Endothelial cell of umbilical vein (primary cell): ENCODE measurements around the gene CAPRIN2. TPM values are rescaled to one million over a fixed set of nuclear protein-coding genes. Genes with fewer than 3 reads are reported as not detected.

Experiments used
- BruUV-seq: library from RNA; stranded (reverse); fragments of 400-500 nt; replicated peaks from 2 replicates; lab custom pipeline; 2021; lab: Mats Ljungman, UMichigan
- CTCF ChIA-PET: fragments of 300-600, 350-600 bp; sonication (Branson Sonifier 250); formaldehyde crosslinking; loops from one replicate; lab custom pipeline; 2021; ENCODE audit warnings: antibody characterized with exemption, inconsistent platforms; lab: Charles Lee
- POLR2A ChIA-PET: fragments of 300-600, 350-600 bp; sonication (Branson Sonifier 250); formaldehyde crosslinking; loops from one replicate; lab custom pipeline; 2021; ENCODE audit warnings: antibody characterized with exemption, inconsistent platforms; lab: Charles Lee
- DNase-seq: peaks from one replicate; pipeline ENCODE4 v3.0.0-alpha.2; 2011; ENCODE audit warnings: low read depth, low spot score
- FAIRE-seq: peaks from 2 replicates; lab custom pipeline; 2011; peaks lifted over from hg19 to GRCh38; lab: Jason Lieb, UNC
- H2AFZ ChIP-seq: 2 replicates; pipeline ENCODE4 v1.6.0; 2012; ENCODE audit warnings: low read depth, low read length, control low read depth, inconsistent platforms
- H3K27ac ChIP-seq: 2 replicates; pipeline ENCODE4 v1.5.1; 2011; ENCODE audit warnings: low read depth, mild to moderate bottlenecking, control low read depth, low read length, moderate library complexity; ENCODE audit not compliant: insufficient read depth
- H3K27me3 ChIP-seq, 2 experiments: 2 replicates each; pipeline versions ENCODE4 v1.6.0 to v1.6.1; 2011; ENCODE audit warnings: low read length in 2 of 2, mixed read lengths in 1 of 2; ENCODE audit not compliant: control insufficient read depth in 2 of 2, insufficient read depth in 2 of 2
- H3K36me3 ChIP-seq, 2 experiments: 2 replicates in 1 of 2; 3 replicates in 1 of 2; pipeline ENCODE4 v1.5.1; 2011; ENCODE audit warnings: low read length in 2 of 2, mild to moderate bottlenecking in 1 of 2, moderate library complexity in 1 of 2; ENCODE audit not compliant: control insufficient read depth in 2 of 2, insufficient read depth in 2 of 2; ENCODE audit errors: extremely low read depth in 1 of 2
- H3K4me1 ChIP-seq: 3 replicates; pipeline ENCODE4 v1.5.1; 2011; ENCODE audit warnings: mild to moderate bottlenecking, low read length; ENCODE audit not compliant: control insufficient read depth, insufficient read depth; ENCODE audit errors: extremely low read depth
- H3K4me2 ChIP-seq: 2 replicates; pipeline ENCODE4 v1.6.1; 2011; ENCODE audit warnings: low read length, control low read depth, mixed read lengths; ENCODE audit not compliant: insufficient read depth
- H3K4me3 ChIP-seq, 3 experiments: fragments of 200-600 bp in 1 of 3; sonication (generic), shearing (Covaris generic) in 1 of 3; replicated peaks in 1 of 3; 2 replicates each; pipeline ENCODE4 v1.5.1; 2011 to 2016; ENCODE audit warnings: control low read depth in 3 of 3, low read length in 3 of 3, mild to moderate bottlenecking in 2 of 3, inconsistent platforms in 1 of 3, low read depth in 1 of 3, moderate library complexity in 1 of 3; ENCODE audit not compliant: insufficient read depth in 1 of 3
- H3K79me2 ChIP-seq: 2 replicates; pipeline ENCODE4 v1.6.0; 2012; ENCODE audit warnings: low read length, inconsistent platforms; ENCODE audit not compliant: control insufficient read depth, insufficient read depth
- H3K9ac ChIP-seq: replicated peaks from 2 replicates; pipeline ENCODE3; 2011; ENCODE audit warnings: low read length, control low read depth; ENCODE audit not compliant: insufficient read depth; ENCODE audit errors: extremely low read depth
- H3K9me1 ChIP-seq: replicated peaks from 3 replicates; pipeline ENCODE4 v1.6.0; 2011; ENCODE audit warnings: mild to moderate bottlenecking, low read length; ENCODE audit not compliant: control insufficient read depth, insufficient read depth; ENCODE audit errors: extremely low read depth
- H3K9me3 ChIP-seq: replicated peaks from 2 replicates; pipeline ENCODE4 v1.5.1; 2012; ENCODE audit warnings: low read length, inconsistent platforms; ENCODE audit not compliant: control insufficient read depth, insufficient read depth
- H4K20me1 ChIP-seq: replicated peaks from 2 replicates; pipeline ENCODE3; 2011; ENCODE audit warnings: mild to moderate bottlenecking, low read length; ENCODE audit not compliant: control insufficient read depth, insufficient read depth; ENCODE audit errors: extremely low read depth
- EZH2 ChIP-seq: IDR thresholded peaks from 2 replicates; pipeline ENCODE4 v1.6.1; 2012; ENCODE audit warnings: borderline replicate concordance, low read depth, mild to moderate bottlenecking, moderate library complexity, low read length, inconsistent platforms; ENCODE audit not compliant: severe bottlenecking
- FOS ChIP-seq: IDR thresholded peaks from 2 replicates; pipeline ENCODE4 v1.6.1; 2011; ENCODE audit warnings: mild to moderate bottlenecking, low read length, moderate library complexity, borderline replicate concordance; ENCODE audit not compliant: insufficient read depth
- GATA2 ChIP-seq: IDR thresholded peaks from 2 replicates; pipeline ENCODE4 v1.7.0; 2011; ENCODE audit warnings: low read depth, mild to moderate bottlenecking, moderate library complexity, mixed read lengths, low read length; ENCODE audit not compliant: insufficient read length, insufficient read depth
- JUN ChIP-seq: IDR thresholded peaks from 2 replicates; pipeline ENCODE4 v1.6.1; 2011; ENCODE audit warnings: borderline replicate concordance, low read depth; ENCODE audit not compliant: insufficient read length, insufficient read depth
- MYC ChIP-seq: IDR thresholded peaks from one replicate; pipeline ENCODE4 v1.6.1; 2011; ENCODE audit warnings: mild to moderate bottlenecking, low read depth, low read length
- POLR2A ChIP-seq: IDR thresholded peaks from 2 replicates; pipeline ENCODE4 v1.6.1; 2012; ENCODE audit warnings: low read depth, mild to moderate bottlenecking, control low read depth, low read length
- POLR2AphosphoS5 ChIP-seq: IDR thresholded peaks from 2 replicates; pipeline ENCODE4 v1.6.1; 2012; ENCODE audit warnings: low read depth, mild to moderate bottlenecking, control low read depth, low read length, moderate library complexity; ENCODE audit not compliant: insufficient read depth
- dilution Hi-C: fragments of 300-500 bp; cut with MboI; formaldehyde crosslinking; loops from one replicate; pipeline ENCODE4 v1.15.0; 2019; ENCODE audit warnings: low sequenced_read_pairs; ENCODE audit not compliant: extremely low pct_ligation_motif_present
- intact Hi-C: fragments of 100-400 bp; cut with micrococcal nuclease; formaldehyde crosslinking; loops from one replicate; pipeline ENCODE4 v1.10.0; 2022
- polyA plus RNA-seq, 4 experiments: library from polyadenylated mRNA; depleted of rRNA in 3 of 4; stranded (reverse) in 3 of 4; unstranded in 1 of 4; fragments of >200 nt; gene quantifications; 2 replicates each; pipeline versions ENCODE4 v1.2.1 to v1.2.3, GENCODE V29; 2011 to 2012; ENCODE audit warnings: missing spikeins in 1 of 4
- total RNA-seq: library from RNA; stranded (reverse); gene quantifications from 2 replicates; pipeline ENCODE4 v1.2.3, GENCODE V29; 2021
- TF ChIP-seq, protein P1 (sequence below), 2 donors: IDR thresholded peaks; 1 replicate in 1 of 2; 2 replicates in 1 of 2; pipeline ENCODE4 v1.5.1; 2011; ENCODE audit warnings: low read length in 2 of 2, mild to moderate bottlenecking in 2 of 2, moderate library complexity in 2 of 2, control low read depth in 1 of 2, inconsistent platforms in 1 of 2, low read depth in 1 of 2; ENCODE audit not compliant: insufficient read depth in 1 of 2; ENCODE audit errors: extremely low read depth in 1 of 2
- TF ChIP-seq, protein P2 (sequence below): IDR thresholded peaks from 2 replicates; pipeline ENCODE4 v1.6.1; 2011; ENCODE audit not compliant: insufficient read depth, insufficient read length

The CAPRIN2 gene
- total and polyA plus RNA-seq, 2 donors (not counting 3 experiments of a cell fraction or from before 2014, with no cell fraction given), result 13.5 to 25.0 TPM

DNA sequence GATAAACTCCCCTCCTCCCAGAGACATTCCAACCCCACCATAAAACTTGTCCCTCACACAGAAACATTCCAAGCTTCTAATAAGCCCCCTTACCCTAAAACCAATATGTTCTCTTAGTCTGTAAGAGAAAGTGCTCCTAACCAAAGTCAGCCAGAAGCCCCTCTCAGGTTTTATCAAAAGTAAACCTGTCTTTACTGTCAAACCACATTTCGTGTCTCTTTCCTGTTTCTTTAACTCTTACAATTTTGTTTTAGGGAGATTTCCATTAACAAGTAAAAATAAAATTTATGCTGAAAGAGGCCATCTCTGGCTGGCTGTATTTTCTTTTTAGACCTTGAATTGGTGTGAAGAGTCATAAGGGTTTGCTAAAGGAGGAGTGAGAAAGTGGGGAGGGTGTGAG lies 29.8 kb upstream of the CAPRIN2 start:
- TF ChIP-seq MYC, result no peak
- no peak for TF ChIP-seq JUN
- TF ChIP-seq FOS, result no peak
- TF ChIP-seq EZH2, result no peak
- no peak for TF ChIP-seq GATA2
- no peak for TF ChIP-seq POLR2A
- TF ChIP-seq, protein P1, sequence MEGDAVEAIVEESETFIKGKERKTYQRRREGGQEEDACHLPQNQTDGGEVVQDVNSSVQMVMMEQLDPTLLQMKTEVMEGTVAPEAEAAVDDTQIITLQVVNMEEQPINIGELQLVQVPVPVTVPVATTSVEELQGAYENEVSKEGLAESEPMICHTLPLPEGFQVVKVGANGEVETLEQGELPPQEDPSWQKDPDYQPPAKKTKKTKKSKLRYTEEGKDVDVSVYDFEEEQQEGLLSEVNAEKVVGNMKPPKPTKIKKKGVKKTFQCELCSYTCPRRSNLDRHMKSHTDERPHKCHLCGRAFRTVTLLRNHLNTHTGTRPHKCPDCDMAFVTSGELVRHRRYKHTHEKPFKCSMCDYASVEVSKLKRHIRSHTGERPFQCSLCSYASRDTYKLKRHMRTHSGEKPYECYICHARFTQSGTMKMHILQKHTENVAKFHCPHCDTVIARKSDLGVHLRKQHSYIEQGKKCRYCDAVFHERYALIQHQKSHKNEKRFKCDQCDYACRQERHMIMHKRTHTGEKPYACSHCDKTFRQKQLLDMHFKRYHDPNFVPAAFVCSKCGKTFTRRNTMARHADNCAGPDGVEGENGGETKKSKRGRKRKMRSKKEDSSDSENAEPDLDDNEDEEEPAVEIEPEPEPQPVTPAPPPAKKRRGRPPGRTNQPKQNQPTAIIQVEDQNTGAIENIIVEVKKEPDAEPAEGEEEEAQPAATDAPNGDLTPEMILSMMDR (IDR thresholded peaks at IDR 0.05; ENCODE audit: extremely low read depth in 1 of 2, insufficient read depth in 1 of 2, low read depth in 1 of 2, low read length in 2 of 2), result no peak
- TF ChIP-seq, protein P2, sequence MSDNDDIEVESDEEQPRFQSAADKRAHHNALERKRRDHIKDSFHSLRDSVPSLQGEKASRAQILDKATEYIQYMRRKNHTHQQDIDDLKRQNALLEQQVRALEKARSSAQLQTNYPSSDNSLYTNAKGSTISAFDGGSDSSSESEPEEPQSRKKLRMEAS, result no peak
- TF ChIP-seq POLR2AphosphoS5, result no peak
- intact Hi-C loops, result no loop called here
- H3K4me2 ChIP-seq, result no peak overlapping the region
- dilution Hi-C loops, result no loop called here
- DNase-seq (no peak), FAIRE-seq (no peak)
- no peaks in the 10 kb centered on the region for H4K20me1 ChIP-seq
- H3K9me3 ChIP-seq, result no peaks in the 10 kb centered on the region
- H3K4me1 ChIP-seq, result no peaks in the 10 kb centered on the region
- POLR2A ChIA-PET, result no interaction called here
- CTCF ChIA-PET, result no interaction called here
- no peak overlapping the region for H2AFZ ChIP-seq
- H3K27me3 ChIP-seq, result no peaks in the 10 kb centered on the region
- H3K27ac ChIP-seq, result no peak overlapping the region
- H3K9me1 ChIP-seq, result no peaks in the 10 kb centered on the region
- no peaks in the 10 kb centered on the region for H3K36me3 ChIP-seq
- no peaks in the 10 kb centered on the region for H3K79me2 ChIP-seq
- no peak overlapping the region for H3K4me3 ChIP-seq
- H3K9ac ChIP-seq, result no peak overlapping the region
- BruUV-seq, result no TSS peak
